ENCODE results near the gene DCAF6.

DNA sequence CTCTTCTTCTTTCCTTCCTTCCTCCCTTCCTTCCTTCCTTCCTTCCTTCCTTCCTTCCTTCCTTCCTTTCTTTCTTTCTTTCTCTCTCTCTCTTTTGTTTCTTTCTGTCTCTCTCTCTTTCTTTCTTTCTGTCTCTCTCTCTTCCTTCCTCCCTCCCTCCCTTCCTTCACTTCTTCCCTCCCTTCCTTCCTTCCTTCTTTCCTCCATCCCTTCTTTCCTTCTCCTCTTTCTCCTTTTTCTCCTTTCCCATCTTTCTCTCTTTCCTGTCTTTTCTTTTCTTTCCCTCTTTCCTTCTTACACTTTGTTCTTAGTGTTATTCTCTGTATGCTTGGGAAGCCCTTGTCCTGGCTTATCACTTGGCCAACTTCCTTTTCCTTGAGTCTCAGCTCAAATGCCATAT lies 72.8 kb downstream of the DCAF6 start:
- no peak for TF ChIP-seq POLR2A (IDR thresholded peaks at IDR 0.05; ENCODE audit: low read depth, low read length)
- no peak for TF ChIP-seq TAF1 (IDR thresholded peaks at IDR 0.05; ENCODE audit: borderline replicate concordance, low read depth, low read length)
